Breast epithelium (tissue), 4 donors: ENCODE measurements around the gene PRPSAP2. TPM values are rescaled to one million over a fixed set of nuclear protein-coding genes. Genes with fewer than 3 reads are reported as not detected.
A peak's percentile ranks its signal among the peaks of the same experiment; 100 is the strongest.

Source experiments
- DNase-seq, 2 donors: peaks; one replicate each; pipeline ENCODE4 v3.0.0-alpha.2; 2019; ENCODE audit warnings: low spot score in 2 of 2
- H3K27ac ChIP-seq, 2 donors: fragments of 200-600 bp; sonication (generic) in 1 of 2; one replicate each; pipeline ENCODE4 v1.5.1; 2016 to 2019; ENCODE audit warnings: mild to moderate bottlenecking in 1 of 2
- H3K27me3 ChIP-seq, 2 donors: fragments of 200-600 bp; sonication (generic) in 1 of 2; one replicate each; pipeline versions ENCODE4 v1.5.1 to v1.6.0; 2017 to 2019; ENCODE audit warnings: control low read depth in 1 of 2, mild to moderate bottlenecking in 1 of 2
- H3K36me3 ChIP-seq: fragments of 200-600 bp; one replicate; pipeline ENCODE4 v1.5.1; 2019
- H3K4me1 ChIP-seq, 2 donors: fragments of 200-600 bp; sonication (generic); one replicate each; pipeline ENCODE4 v1.5.1; 2016 to 2019; ENCODE audit warnings: control low read depth in 1 of 2
- H3K4me3 ChIP-seq, 3 donors: fragments of 200-600 bp; sonication (generic); 1 replicate in 2 of 3; 2 replicates in 1 of 3; pipeline ENCODE4 v1.5.1; 2016 to 2019; ENCODE audit warnings: mild to moderate bottlenecking in 3 of 3, moderate library complexity in 2 of 3
- H3K9me3 ChIP-seq, 2 donors: fragments of 200-600 bp; sonication (generic) in 1 of 2; one replicate each; pipeline ENCODE4 v1.5.1; 2016 to 2019; ENCODE audit warnings: control low read depth in 1 of 2
- CTCF ChIP-seq, 3 donors: fragments of 450-650 bp; IDR thresholded peaks; one replicate each; pipeline ENCODE4 v1.5.1; 2016 to 2017; ENCODE audit warnings: antibody characterized with exemption in 3 of 3, mild to moderate bottlenecking in 3 of 3, moderate library complexity in 3 of 3
- POLR2A ChIP-seq: fragments of 450-650 bp; IDR thresholded peaks from one replicate; pipeline ENCODE4 v1.6.1; 2016; ENCODE audit warnings: antibody characterized with exemption, mild to moderate bottlenecking, moderate library complexity
- POLR2AphosphoS5 ChIP-seq, 3 donors: sonication (generic); formaldehyde crosslinking; IDR thresholded peaks; one replicate each; pipeline ENCODE4 v1.6.1; 2017; ENCODE audit warnings: antibody characterized with exemption in 3 of 3
- intact Hi-C: fragments of 100-400 bp; cut with DNase I; formaldehyde crosslinking; loops from one replicate; pipeline ENCODE4 v1.15.1; 2023; ENCODE audit warnings: low total_unique reads
- total RNA-seq, 3 donors: library from RNA; depleted of rRNA; stranded (reverse); fragments of >200 nt; gene quantifications; one replicate each; pipeline ENCODE4 v1.1.0, GENCODE V29; 2016

PRPSAP2 gene
- total RNA-seq, 3 donors from 2014 or later: 16.0 to 41.3 (median 23.3) TPM

DNA sequence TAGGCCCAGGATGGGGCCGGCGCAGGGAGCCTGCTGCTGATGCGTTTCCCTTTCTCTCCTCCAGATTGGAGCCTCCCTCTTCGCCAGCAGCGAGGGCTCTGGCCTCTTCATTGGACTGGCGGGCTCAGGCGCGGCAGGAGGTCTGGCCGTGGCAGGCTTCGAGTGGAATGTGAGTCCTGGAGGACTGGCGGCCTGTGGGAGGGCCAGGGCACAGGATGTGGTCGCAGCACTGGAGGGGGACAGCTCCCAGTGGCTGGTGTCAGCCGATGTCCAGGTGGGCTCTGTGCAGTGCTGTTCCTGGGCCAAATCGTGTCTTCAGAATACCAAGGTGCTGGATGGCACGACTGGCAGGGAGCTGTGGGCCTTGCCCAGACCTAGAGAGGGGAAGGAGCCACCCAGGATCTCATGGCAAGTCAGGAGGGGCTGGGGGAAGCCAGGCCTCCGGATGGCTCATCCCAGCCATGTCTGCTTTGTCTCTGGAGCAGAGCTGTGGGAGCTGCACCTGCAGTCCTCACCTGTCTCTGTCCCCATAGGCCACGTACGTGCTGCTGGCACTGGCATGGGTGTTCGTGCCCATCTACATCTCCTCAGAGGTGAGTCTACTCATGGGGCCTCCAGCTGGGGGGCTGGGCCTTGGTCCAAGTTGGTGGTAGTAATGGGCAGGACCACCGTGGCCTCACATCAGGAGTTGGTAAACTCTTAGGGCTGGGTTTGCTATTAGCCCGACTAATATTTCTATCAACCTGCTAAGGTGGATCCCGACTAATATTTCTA is 101.3 kb downstream of the PRPSAP2 start:
- H3K36me3 ChIP-seq: no peaks in the 10 kb centered on the region
- intact Hi-C loops: no loop called here
- no peak for DNase-seq
- no peak overlapping the region for H3K4me3 ChIP-seq
- no peaks in the 10 kb centered on the region for H3K9me3 ChIP-seq
- H3K27ac ChIP-seq: no peak overlapping the region
- TF ChIP-seq CTCF (IDR thresholded peaks at IDR 0.05): no peak
- no peak for TF ChIP-seq POLR2AphosphoS5 (IDR thresholded peaks at IDR 0.05)
- no peak for TF ChIP-seq POLR2A
- H3K27me3 ChIP-seq: no peaks in the 10 kb centered on the region
- H3K4me1 ChIP-seq: no peaks in the 10 kb centered on the region

GRCh38 chr17:18959845-18960240 is 101.9 kb downstream of the PRPSAP2 start:
- Histone ChIP-seq H3K4me3 (no peak overlapping the region), H3K36me3 (no peaks in the 10 kb centered on the region), H3K27ac (no peak overlapping the region), H3K4me1 (no peaks in the 10 kb centered on the region), H3K9me3 (no peaks in the 10 kb centered on the region), H3K27me3 (no peaks in the 10 kb centered on the region)
- TF ChIP-seq POLR2AphosphoS5 (IDR thresholded peaks at IDR 0.05) (no peak), POLR2A (no peak), CTCF (IDR thresholded peaks at IDR 0.05) (no peak)
- intact Hi-C loops: no loop called here
- no peak for DNase-seq

DNA sequence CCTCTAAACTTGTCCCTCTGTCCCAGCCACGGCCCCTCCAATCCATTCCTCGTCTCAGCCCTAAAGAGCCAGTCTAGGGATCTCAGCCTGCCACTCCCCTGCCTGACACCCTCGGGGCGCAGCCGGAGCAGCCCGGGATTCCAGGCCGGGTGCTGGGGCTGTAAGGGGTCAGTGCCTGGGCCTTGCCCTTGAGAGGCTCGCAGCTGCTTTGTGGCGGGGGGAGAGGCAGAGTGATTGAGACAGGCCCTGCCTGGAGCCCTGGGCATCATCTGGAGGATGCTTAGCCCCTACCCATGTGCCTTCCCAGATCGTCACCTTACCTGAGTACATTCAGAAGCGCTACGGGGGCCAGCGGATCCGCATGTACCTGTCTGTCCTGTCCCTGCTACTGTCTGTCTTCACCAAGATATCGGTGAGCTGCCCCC is 102.3 kb downstream of the PRPSAP2 start:
- Histone ChIP-seq H3K27me3 (no peaks in the 10 kb centered on the region), H3K4me3 (no peak overlapping the region), H3K4me1 (no peaks in the 10 kb centered on the region), H3K9me3 (no peaks in the 10 kb centered on the region), H3K27ac (no peak overlapping the region), H3K36me3 (no peaks in the 10 kb centered on the region)
- TF ChIP-seq CTCF (IDR thresholded peaks at IDR 0.05) (no peak), POLR2A (no peak), POLR2AphosphoS5 (IDR thresholded peaks at IDR 0.05) (no peak)
- intact Hi-C loops: no loop called here
- no peak for DNase-seq

GRCh38 chr17:18960803-18961511 is 103.0 kb downstream of the PRPSAP2 start:
- Histone ChIP-seq H3K9me3 (no peaks in the 10 kb centered on the region), H3K4me1 (no peaks in the 10 kb centered on the region), H3K36me3 (no peaks in the 10 kb centered on the region), H3K4me3 (no peak overlapping the region), H3K27ac (no peak overlapping the region), H3K27me3 (no peaks in the 10 kb centered on the region)
- TF ChIP-seq POLR2AphosphoS5 (IDR thresholded peaks at IDR 0.05) (no peak), CTCF (IDR thresholded peaks at IDR 0.05) (peak; percentile 64 to 91 (median 83)), POLR2A (no peak)
- intact Hi-C loops: no loop called here
- peak; percentile 60 to 84 for DNase-seq
